ENCODE measurements around the gene THEM4. TPM values are rescaled to one million over a fixed set of nuclear protein-coding genes. Genes with fewer than 3 reads are reported as not detected.

Gene THEM4
- total RNA-seq, 2 donors from 2014 or later = 11.9 to 30.3 TPM

GRCh38 chr1:151837197-151837596 lies 72.1 kb downstream of the THEM4 start:
- no peaks in the 10 kb centered on the region for H3K9me3 ChIP-seq
- peaks cover 88% of the 10 kb centered on the region for H3K4me1 ChIP-seq
- 25 to 42% methylated on average over 3 of the region's 3 CpGs for WGBS, 2 donors
- ATAC-seq (no peak), DNase-seq (no peak)
- no peaks in the 10 kb centered on the region for H3K36me3 ChIP-seq (replicated peaks in 1 of 2; ENCODE audit: insufficient read depth in 1 of 2, low read depth in 2 of 2)
- H3K4me3 ChIP-seq = no peak overlapping the region
- TF ChIP-seq POLR2A (IDR thresholded peaks at IDR 0.05) = no peak
- TF ChIP-seq, protein P1, sequence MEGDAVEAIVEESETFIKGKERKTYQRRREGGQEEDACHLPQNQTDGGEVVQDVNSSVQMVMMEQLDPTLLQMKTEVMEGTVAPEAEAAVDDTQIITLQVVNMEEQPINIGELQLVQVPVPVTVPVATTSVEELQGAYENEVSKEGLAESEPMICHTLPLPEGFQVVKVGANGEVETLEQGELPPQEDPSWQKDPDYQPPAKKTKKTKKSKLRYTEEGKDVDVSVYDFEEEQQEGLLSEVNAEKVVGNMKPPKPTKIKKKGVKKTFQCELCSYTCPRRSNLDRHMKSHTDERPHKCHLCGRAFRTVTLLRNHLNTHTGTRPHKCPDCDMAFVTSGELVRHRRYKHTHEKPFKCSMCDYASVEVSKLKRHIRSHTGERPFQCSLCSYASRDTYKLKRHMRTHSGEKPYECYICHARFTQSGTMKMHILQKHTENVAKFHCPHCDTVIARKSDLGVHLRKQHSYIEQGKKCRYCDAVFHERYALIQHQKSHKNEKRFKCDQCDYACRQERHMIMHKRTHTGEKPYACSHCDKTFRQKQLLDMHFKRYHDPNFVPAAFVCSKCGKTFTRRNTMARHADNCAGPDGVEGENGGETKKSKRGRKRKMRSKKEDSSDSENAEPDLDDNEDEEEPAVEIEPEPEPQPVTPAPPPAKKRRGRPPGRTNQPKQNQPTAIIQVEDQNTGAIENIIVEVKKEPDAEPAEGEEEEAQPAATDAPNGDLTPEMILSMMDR (IDR thresholded peaks at IDR 0.05) = no peak
- no peaks in the 10 kb centered on the region for H3K27me3 ChIP-seq
- intact Hi-C loops (cut with DNase I) = no loop called here
- H3K27ac ChIP-seq = peak overlapping the region; percentile 87 to 98 (median 91)

DNA sequence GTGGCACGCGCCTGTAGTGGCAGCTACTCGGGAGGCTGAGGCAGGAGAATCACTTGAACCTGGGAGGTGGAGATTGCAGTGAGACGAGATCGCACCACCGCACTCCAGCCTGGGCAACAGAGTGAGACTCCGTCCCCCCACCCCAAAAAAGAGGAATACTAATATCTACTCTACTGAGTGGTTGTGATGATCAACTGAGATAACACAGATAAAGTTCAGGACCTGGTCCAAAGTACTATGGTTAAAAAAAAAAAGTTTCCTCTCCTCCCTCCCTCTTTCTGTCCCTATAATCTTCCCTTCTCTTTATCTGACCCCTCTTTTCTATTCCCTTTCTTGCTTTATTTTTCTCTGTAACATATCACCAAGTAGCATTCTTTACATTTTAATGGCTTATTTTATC lies 73.7 kb downstream of the THEM4 start:
- peak overlapping the region; percentile 55 to 98 (median 91) for H3K27ac ChIP-seq
- intact Hi-C loops (cut with DNase I) = no loop called here
- no peaks in the 10 kb centered on the region for H3K36me3 ChIP-seq (replicated peaks in 1 of 2; ENCODE audit: insufficient read depth in 1 of 2, low read depth in 2 of 2)
- ATAC-seq = no peak
- peaks cover 86% of the 10 kb centered on the region for H3K4me1 ChIP-seq
- 89% methylated on average over 7 of the region's 7 CpGs for WGBS, 2 donors
- no peaks in the 10 kb centered on the region for H3K27me3 ChIP-seq
- TF ChIP-seq, protein P1 (IDR thresholded peaks at IDR 0.05) = no peak
- TF ChIP-seq POLR2A (IDR thresholded peaks at IDR 0.05) = no peak
- DNase-seq = no peak
- no peak overlapping the region for H3K4me3 ChIP-seq
- no peaks in the 10 kb centered on the region for H3K9me3 ChIP-seq

DNA sequence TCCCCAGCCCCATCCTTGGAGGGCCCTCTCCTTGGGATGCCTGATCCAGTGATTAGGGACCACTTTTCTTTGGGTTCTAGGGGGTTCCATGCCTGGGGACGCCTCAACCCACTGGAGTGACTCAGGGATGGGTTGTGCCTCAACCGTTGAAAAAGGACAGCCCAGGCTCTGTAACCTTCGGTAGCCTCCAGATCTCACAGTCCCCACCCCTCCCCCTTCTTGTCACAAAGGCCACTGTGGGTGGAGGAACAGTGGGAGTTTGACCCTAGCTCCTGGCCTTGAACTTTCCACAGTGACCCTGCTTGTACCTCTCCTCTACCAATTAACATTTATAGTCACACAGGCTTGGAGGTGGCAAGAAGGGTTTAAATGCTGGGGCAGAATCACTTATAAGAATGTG lies 75.1 kb downstream of the THEM4 start:
- DNase-seq (no peak), ATAC-seq (no peak)
- peak overlapping the region; percentile 55 to 98 (median 92) for H3K27ac ChIP-seq
- H3K4me3 ChIP-seq = no peak overlapping the region
- WGBS, 2 donors = 46% methylated on average over 3 of the region's 3 CpGs; no CpG with 5 or more reads in 1 of the 2 donors
- no peaks in the 10 kb centered on the region for H3K27me3 ChIP-seq
- no peaks in the 10 kb centered on the region for H3K36me3 ChIP-seq (replicated peaks in 1 of 2; ENCODE audit: insufficient read depth in 1 of 2, low read depth in 2 of 2)
- peaks cover 85% of the 10 kb centered on the region for H3K4me1 ChIP-seq
- no peak for TF ChIP-seq POLR2A (IDR thresholded peaks at IDR 0.05)
- TF ChIP-seq, protein P1 (IDR thresholded peaks at IDR 0.05) = no peak
- no peaks in the 10 kb centered on the region for H3K9me3 ChIP-seq
- intact Hi-C loops (cut with DNase I) = no loop called here

GRCh38 chr1:151833172-151833900 lies 76.0 kb downstream of the THEM4 start:
- no peaks in the 10 kb centered on the region for H3K9me3 ChIP-seq
- intact Hi-C loops (cut with DNase I) = no loop called here
- peaks cover 2% of the 10 kb centered on the region in 2 donors for H3K36me3 ChIP-seq (replicated peaks in 1 of 2; ENCODE audit: insufficient read depth in 1 of 2, low read depth in 2 of 2)
- H3K4me1 ChIP-seq = peaks cover 85% of the 10 kb centered on the region
- peak overlapping the region; percentile 55 to 98 (median 94) for H3K27ac ChIP-seq
- no peaks in the 10 kb centered on the region for H3K27me3 ChIP-seq
- ATAC-seq (no peak), DNase-seq (no peak)
- TF ChIP-seq, protein P1 (IDR thresholded peaks at IDR 0.05) = no peak
- TF ChIP-seq POLR2A (IDR thresholded peaks at IDR 0.05) = no peak
- WGBS, 2 donors = 48 to 63% methylated on average over 8 of the region's 8 CpGs
- H3K4me3 ChIP-seq = no peak overlapping the region

All from body of pancreas (tissue), 4 donors.